Right lobe of liver (tissue), 4 donors: Measurements from ENCODE around the gene FOXB1.

ENCODE experiments used
- CTCF ChIP-seq, 4 donors: fragments of 200-600 bp in 3 of 4; fragments of 450-650 bp in 1 of 4; IDR thresholded peaks; one replicate each; pipeline versions ENCODE4 v1.5.1 to v1.8.0; 2016 to 2022; ENCODE audit warnings: antibody characterized with exemption in 4 of 4, mild to moderate bottlenecking in 2 of 4
- POLR2A ChIP-seq: fragments of 450-650 bp; IDR thresholded peaks from one replicate; pipeline ENCODE4 v1.6.1; 2017; ENCODE audit warnings: antibody characterized with exemption, mild to moderate bottlenecking
- donor health status: DM: no; HTN: no; CAD: no.
- donor health status: DM: no; HTN: no; CAD: no.
- donor health status: DM: no; HTN: yes; CAD: no.

GRCh38 chr15:59968314-59968713 is 35.8 kb upstream of the FOXB1 start:
- TF ChIP-seq CTCF (IDR thresholded peaks at IDR 0.05) (no peak), POLR2A (no peak)
